ENCODE measurements around the gene SERINC5.
A peak's percentile ranks its signal among the peaks of the same experiment; 100 is the strongest.
"Not testable (repeated sequence)": the region's sequence is repeated elsewhere in the genome, so short reads cannot be mapped to it uniquely, and the experiment has no call there.

The SERINC5 gene

DNA sequence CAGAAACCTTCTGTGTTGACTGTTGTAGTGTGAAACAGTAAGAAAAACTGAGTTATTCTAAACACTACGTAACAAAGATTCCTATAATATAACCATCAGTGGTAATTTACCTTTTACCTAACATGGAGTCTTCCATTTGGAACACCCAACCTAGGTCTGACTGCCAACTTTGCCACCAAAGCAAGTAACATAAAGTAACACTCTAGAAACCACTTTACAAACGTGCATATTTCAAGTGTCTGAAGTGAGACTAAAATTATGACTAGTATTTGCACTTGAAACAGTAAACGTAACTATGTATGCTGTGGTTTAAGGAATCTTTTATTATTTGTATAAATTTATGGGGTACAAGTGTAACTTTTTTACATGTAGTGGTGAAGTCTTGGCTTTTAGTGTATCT, 95.6 kb downstream of the SERINC5 start:
- DNase-seq, result no peak

DNA sequence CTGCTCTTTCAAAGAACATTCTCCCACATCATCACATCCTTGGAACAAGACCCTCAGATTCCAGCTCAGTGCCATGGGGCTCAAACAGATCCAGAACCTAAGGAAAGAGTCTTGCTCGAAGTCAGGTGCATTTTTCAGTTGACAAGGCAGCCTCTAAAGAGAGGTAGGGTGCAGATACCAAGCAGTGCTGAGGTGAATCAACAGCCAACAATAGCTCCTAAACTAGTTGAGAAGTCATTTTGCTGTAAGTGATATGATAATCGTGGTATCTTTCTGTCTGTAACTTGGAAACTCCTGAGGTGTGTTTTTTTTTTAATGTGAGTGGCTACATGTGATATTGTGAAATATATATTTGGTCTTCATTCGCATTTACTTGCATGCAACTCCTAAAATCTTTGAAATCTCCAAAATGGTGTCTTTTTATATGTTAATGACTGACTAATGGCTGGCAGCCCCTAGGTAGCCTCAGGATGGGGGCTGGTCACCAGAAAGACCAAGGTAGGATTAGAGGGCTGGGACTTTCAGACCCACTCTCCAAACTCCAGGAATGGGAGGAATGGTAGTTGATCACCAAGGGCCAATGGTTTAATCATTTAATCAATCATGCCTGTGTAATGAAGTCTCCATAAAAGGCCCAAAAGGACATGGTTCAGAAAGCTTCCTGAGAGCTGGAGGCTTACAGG, 96.6 kb downstream of the SERINC5 start:
- DNase-seq, result no peak

DNA sequence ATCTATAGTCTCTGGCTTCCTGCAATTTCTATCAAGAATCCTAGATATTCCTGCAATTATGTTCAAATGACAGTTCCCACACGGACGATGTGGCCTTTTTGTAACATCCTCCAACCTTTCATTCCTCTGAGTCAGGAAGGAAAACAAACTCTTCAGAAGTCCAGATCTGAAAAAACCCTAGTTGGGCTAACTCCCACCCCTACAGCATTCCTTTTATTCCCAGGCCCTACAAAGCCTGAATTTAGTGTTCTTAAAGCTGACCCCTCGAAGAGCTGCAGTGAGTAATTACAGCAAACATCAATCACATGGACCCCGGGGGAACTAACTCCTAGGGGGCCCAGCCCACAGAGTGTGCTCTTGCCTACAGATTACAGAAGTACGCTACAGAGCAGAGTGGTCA, 99.7 kb downstream of the SERINC5 start:
- no peak for DNase-seq

DNA sequence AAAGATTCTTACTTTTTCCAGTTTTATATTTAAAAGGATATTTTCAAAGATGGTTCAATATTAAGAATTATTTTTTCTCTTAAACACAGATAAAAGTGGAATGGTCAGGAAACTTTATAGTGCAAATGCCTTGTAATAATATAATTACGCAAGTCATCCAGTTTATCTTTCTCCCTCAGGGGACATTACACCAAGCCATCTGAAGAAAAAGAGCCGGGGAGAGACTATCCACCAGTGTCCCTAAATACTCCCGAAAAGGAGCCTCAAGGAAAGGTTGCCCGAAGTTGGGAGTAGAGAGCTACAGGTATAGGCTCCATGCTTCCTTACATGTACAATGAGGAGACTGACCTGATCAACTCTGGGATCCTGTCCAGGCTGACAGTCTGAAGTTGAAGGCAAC, 101.1 kb downstream of the SERINC5 start:
- no peak for DNase-seq

DNA sequence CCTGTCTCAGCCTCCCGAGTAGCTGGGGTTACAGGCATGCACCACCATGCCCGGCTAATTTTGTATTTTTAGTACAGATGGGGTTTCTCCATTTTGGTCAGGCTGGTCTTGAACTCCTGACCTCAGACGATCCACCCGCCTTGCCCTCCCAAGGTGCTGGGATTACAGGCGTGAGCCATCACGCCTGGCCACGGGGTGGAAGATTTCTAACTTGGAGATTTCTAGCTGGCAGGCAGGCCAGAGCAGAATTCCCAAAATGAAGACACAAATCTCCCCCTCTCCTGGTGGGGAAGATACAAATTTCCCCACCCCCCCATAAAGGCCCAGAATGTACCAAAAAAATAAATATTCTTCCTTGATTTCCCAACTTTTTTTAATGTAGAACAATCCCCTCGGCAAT, 101.6 kb downstream of the SERINC5 start:
- not testable (repeated sequence) for DNase-seq

DNA sequence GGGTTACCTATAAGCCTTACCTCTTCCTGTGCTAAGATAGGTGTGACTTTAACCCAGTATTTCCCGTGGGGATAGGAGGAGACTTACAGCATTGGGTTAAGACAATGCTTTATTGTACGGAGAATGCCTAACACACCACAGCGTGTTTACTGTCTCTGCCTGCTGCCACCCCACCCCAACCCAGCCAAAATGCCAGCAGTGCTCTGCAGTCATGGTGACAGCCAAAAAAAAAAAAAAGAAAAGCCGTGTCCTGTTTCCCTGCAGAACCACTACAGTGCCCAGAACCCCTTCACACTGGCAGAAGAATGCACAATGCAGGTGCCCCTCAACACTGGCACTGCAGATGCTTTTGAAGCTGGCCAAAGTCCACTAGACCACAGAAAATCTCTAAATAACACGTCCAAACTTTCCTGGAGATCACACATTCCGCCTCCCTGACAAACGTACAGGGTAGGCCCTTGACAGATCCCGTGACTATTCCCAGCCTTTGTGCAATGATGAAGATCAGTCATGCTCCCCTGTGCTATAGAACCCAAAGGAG, 102.2 kb downstream of the SERINC5 start:
- DNase-seq, result no peak

DNA sequence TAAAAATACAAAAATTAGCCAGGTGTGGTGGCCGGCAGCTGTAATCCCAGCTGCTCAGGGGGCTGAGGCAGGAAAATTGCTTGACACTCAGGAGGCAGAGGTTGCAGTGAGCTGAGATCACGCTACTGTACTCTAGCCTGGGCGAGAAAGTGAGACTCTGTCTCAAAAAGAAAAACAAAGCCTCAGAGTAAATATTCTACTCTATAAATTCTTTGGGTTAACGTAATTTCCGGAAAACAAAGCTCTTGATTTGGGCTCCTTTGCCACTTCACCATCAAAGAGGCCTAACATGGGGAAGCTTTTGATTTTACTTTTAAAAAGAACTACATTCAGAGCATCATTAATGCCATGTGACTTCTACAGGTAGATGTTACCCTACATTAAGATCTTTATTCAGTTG, 103.1 kb downstream of the SERINC5 start:
- no peak for DNase-seq

DNA sequence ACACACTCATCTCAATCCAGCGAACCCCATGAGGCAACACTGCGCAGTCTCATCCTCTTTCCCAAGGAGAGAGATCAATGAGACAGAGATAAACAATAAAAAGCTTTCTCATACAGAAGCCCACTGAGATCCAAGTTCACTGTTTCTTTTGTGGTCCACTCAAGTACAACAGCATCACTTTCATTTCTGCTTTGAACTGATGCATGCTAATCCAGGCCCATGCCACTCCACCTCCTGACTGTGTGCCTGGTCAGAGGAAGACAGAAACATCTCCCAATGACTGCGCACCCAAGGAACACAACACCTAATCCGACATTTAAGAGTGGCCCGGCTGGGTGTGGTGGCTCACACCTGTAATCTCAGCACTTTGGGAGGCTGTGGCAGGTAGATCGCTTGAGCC, 104.0 kb downstream of the SERINC5 start:
- DNase-seq, result no peak

DNA sequence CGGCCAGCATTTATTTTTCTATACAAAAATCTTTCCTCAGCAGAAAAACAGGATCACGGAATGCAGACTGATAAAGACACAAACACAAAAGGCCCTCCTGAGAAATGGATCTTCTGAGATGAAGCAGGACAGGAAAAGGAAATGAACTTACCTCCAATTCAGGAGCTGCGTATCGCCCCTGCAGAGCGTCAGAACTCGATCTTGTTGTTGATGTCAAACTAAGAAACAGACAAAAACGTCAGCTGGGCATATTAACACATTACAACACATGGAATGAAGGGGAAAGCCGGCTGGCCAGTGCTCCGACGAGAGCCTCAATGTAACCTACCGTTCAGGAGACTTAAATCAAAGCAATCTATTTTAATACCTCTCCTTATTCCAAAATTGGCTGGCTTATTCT, 105.1 kb downstream of the SERINC5 start:
- DNase-seq, result no peak

DNA sequence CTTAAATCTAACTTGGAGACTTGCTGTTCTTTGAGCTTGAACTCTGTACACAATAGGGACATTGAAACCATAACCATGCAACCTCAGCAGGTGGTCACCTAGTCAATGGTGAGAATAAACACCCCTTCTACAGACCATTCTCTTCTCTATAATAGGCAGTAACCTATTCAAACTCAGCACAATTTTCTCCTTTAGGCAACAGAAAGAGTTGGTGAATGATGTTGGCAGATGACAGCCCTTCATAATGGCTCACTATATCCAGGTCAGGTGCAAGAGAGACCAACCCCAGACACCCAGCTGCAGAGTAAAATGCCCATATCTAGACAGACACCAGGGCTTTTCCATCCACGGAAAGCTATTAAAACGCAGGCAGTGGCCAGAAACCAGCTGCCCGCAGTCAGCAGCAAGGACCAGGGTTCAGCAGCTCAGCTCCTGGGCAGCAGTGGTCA, 106.7 kb downstream of the SERINC5 start:
- no peak for DNase-seq

DNA sequence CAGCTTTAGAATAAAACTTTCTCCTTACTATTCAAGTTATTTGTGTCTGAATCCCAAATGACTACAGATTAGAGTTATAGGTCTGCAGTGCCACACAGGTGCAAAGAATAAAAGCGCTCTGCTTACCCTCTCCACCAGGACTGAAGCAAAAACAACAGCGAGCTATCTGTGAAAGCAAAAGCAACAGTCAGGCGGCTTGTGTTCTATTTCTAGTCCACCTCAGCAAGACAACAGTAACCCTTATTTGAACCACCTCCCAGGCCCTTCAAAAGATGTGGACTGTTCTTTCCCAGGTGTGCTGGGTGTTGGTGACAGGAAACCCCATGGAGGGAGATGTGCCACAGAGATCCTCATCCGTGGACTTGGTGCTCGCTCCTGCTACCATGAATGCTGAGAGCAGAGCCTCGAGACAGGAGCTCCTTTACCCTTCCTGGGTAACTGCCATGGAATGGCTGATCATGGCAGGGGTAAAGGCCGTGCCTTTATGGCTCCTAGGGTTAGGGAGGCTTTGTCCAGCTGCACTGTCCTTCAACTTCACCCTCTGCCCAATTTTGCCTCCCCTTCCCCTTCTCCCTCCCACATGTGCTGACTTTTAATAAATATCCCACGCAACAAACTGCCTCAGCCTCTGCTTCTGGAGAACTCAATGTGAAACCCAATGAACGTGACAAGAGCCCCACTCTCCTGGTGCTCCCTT, 108.6 kb downstream of the SERINC5 start:
- DNase-seq, result no peak

DNA sequence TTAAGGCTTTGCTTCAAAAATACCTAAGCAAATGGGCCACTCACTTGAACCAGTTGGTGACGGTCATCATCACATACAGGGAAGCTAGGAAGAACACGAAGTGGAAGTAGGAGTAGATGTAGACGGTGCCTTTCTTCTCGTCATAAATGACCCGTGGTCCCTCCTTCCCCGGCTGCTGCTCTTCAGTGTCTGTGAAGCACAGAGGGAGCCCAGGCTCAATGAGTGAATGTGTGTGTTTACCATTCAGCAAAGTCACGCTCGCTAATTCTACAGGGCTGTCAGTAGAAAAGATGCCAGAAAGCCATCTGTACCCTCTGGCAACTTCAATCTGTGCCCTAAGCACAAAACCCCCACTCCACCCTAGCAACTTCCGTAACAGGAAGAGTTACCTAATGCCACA, 109.8 kb downstream of the SERINC5 start:
- peak in 1 of 2 experiments; percentile 5 for DNase-seq

DNA sequence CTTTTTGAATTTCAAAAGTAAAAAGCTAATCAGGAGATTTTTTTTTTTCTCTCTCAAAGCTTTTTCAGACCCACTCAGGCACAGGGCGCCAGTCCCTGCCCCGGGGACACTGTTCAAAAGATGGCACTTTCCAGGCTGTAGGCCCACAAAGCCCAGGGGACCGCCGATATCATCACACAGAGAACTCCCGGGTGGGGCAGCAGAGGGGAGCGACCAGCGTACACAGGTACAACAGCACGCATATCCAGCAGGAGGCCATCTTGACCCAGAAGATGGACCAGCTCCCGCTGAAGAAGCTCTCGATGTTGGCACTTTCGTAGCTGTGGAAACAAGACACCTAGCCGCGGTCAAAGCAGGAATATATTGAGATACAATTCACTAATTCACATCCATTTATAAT, 112.4 kb downstream of the SERINC5 start:
- DNase-seq, result no peak

DNA sequence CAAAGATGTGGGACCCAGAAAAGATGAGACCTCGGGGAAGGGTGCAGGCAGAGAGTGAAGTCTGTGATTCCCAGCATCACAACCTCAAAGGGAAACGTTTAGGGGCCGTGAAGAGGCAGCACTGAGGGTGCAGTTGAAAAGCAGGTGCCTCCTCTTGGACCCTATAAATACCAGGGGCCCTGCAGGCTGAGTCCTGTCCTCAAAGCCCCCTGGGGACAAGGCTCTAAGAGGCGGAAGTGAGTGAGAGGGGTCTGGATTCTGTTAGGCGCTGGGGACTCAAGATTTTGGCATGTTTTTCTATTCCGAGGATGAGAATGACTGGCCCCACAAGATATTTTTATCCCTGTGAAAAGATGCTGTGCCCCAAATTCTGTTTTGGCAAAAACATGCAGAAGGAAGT, 112.9 kb downstream of the SERINC5 start:
- no peak for DNase-seq

DNA sequence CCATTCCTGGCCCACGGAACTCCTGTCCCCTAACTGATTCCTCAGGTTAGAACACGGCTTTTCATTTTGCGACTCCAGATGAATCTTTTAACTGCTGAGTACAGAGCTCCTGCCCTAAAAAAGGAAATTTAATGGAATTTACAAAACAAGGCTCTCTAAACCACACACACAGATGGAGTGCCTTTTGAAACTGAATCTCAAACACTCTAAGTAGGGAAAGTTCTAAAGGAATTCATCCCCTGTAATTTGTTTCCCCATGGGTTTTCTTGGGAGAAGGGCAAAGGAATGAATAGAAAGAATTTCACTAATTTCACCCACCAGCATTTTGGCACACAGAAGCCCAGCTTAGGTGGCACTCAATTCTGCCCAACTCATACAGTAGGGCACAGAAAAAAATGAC, 114.2 kb downstream of the SERINC5 start:
- no peak for DNase-seq

DNA sequence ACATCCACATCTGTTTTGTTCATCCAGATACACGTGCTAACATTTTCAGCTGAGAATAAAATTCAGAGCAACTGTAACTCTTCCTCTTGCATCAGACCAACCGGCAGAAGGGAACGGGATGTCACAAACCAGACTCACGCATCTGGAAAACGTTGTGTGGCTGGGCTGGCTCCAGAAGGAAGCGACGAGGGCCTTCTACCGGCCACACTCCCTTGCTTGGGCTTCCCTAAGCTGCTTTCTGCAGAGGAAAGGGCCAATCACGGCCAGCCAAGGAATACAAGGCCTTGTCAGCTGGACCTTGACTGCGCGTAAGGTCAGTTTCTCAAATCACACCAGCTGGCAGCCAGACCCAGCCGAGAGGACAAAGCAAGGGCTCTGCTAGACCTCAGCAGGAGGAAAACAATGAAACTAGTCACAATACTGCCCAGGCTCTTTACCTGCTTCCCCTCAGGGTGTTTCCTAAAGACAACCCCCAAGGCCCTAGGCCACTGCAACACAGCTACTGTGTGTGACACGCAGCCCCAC, 114.6 kb downstream of the SERINC5 start:
- no peak for DNase-seq

DNA sequence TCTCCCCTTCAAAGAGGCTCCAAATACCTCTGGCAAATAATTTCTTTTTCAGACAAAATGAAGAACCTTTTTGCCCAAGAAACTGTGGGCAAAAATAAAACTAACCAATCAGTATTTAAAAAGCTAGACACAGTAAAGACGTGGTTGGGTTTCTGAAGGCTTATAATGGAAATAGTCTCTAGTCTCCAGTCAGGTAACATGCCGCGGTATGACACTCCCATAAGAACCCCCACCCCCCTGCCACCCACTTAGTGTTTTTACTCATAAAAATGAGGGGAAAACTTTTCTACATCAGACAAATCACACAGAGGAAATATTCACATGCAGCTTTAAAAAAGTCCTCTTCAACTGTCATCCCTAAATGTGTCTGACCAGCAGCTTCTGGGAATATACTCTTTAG, 115.4 kb downstream of the SERINC5 start:
- no peak for DNase-seq

DNA sequence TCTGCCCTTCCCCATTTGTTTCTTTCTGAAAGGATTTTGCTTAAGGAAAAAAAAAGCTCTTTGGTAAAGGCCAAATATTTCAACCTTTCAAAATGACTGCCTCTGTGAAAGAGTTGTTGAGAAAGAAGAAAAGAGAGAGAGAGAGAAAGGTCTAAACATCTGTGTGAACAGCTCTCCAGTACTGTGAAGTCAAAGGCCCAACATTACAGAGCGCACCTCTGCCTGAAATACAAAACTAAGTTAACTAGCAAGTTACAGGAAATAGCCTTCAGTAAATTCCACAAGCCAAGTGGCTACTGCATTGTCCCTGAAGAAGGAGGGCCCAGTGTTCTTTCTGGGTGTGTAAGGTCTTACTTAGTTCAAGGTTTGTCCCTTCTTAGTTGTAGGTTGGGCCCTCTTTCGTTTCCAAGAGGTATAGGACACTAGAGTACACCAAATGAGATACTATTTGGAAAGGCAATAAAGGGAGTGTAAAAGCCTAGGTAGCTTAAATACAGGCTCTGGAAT, 116.3 kb downstream of the SERINC5 start:
- DNase-seq, result no peak

DNA sequence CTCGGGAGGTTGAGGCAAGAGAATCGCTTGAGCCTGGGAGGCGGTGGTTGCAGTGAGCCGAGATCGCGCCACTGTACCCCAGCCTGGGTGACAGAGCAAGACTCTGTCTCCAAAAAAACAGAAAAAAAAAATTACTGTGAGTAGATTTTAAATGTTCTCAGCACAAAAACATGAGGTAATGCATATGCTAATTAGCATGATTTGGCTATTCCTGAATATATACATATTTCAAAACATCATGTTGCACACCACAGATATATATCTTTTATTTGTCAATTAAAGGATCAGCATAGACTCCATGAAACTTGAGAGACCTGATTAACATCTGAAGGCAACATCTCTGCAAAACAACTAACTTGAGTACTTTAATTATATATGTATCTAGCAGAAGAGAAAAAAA, 117.4 kb downstream of the SERINC5 start:
- no peak for DNase-seq

DNA sequence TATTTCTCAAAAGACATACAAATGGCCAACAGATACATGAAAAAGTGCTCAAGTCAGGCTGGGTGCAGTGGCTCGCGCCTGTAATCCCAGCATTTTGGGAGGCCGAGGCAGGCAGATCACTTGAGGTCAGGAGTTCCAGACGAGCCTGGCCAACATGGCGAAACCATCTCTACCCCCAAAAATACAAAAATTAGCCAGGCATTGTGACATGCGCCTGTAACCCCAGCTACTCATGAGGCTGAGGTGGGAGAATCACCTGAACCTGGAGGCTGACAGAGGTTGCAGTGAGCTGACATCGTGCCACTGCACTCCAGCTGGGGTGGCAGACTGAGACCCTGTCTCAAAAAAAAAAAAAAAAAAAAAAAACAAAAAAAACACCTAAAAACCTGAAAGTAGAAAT, 119.0 kb downstream of the SERINC5 start:
- not testable (repeated sequence) for DNase-seq

DNA sequence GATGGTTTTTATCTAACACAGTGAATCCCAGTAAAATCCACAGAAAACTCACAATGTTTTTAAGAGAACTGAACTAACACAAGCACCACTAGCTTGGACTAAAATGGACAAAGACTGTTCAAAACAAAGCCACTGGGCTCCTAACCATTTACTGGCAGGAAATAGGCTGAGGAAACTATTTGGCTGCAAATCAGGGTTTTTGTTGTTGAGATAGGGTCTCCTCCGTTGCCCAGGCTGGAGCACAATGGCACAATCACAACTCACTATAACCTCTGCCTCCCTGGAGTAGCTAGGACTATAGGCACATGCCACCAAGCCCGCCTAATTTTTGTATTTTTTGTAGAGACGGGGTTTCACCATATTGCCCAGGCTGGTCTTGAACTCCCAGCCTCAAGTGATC, 121.0 kb downstream of the SERINC5 start:
- DNase-seq, result no peak

DNA sequence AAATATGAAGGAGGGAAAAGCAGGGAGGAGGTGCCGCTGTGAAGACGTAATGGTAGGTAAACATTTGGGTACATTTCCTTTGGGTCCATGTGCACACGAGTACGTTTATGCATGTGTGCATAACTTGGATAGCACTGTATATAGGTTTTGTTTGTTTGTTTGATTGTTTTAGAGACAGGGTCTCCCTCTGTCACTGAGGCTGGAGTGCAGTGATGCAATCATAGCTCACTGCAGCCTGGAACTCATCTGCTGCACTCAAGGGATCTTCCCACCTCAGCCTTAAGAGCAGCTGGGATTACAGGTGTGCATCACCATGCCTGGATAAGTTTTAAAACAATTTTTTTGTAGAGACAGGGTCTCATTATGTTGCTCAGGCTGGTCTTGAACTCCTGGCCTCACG, 126.7 kb downstream of the SERINC5 start:
- DNase-seq, result no peak

DNA sequence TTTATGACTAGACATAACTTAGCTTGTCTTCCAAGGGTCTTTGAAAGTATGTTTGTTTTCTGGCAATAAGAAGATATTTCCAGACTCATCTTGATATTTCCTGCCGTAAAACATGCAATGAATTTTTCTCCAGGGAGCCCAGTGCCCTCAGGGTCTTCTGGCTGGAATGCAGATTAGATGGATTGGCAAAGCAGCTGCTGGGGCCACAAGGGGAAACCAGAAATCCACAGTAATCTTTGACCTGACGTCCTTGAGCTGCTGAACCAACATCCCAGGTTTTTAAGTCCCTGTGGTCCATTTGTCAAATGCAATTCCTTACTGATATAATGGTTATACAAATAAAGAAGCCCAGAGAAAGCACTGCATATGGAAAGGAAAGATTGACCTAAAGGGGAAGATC, 127.7 kb downstream of the SERINC5 start:
- no peak for DNase-seq

DNA sequence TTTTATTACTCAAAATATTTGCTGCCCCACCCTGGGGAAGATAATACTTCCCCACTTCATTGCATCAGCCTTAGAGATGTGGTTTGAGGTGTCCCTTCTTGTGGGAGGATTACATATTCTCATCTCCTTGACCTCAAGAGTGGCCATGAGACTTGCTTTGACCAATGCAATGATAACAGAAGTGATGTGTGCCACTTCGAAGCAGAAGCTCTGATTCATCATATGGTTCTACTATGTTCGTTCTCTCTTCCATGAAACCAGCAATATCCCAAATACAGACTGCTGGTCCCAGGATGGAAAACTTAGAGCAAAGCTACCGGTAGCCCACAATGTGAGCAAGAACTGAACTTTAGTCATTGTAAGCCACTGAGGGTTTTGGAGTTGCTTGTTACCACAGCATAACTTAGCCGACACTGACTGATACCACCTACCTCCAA, 128.7 kb downstream of the SERINC5 start:
- DNase-seq, result no peak
